Upper lobe of left lung (tissue), 6 donors: ENCODE results near the gene HOXB7. TPM values are rescaled to one million over a fixed set of nuclear protein-coding genes. Genes with fewer than 3 reads are reported as not detected.
A peak's percentile ranks its signal among the peaks of the same experiment; 100 is the strongest.

ENCODE experiments used
- ATAC-seq, 2 donors: fragments of 200-7000 bp; cut with Tn5 transposase; one replicate each; pipeline ENCODE4 v1.9.1; 2022; ENCODE audit warnings: mild to moderate bottlenecking in 2 of 2, moderate library complexity in 2 of 2; ENCODE audit not compliant: low FRiP score in 2 of 2
- DNase-seq, 2 donors: peaks; one replicate each; pipeline ENCODE4 v3.0.0-alpha.2; 2019 to 2020
- H3K27ac ChIP-seq, 4 donors: fragments of 200-600 bp; sonication (generic); one replicate each; pipeline ENCODE4 v1.5.1; 2016 to 2019
- H3K27me3 ChIP-seq, 4 donors: fragments of 200-600 bp; sonication (generic); one replicate each; pipeline ENCODE4 v1.5.1; 2017 to 2019
- H3K36me3 ChIP-seq, 4 donors: fragments of 200-600 bp; sonication (generic); one replicate each; pipeline ENCODE4 v1.5.1; 2016 to 2019
- H3K4me1 ChIP-seq, 4 donors: fragments of 200-600 bp; sonication (generic); one replicate each; pipeline ENCODE4 v1.5.1; 2018 to 2019
- H3K4me3 ChIP-seq, 4 donors: fragments of 200-600 bp; sonication (generic); one replicate each; pipeline ENCODE4 v1.5.1; 2017 to 2019; ENCODE audit warnings: mild to moderate bottlenecking in 2 of 4, moderate library complexity in 1 of 4
- H3K9me3 ChIP-seq, 4 donors: fragments of 200-600 bp; sonication (generic); one replicate each; pipeline ENCODE4 v1.5.1; 2018 to 2019
- EP300 ChIP-seq, 4 donors: sonication (generic); formaldehyde crosslinking; IDR thresholded peaks; one replicate each; pipeline ENCODE4 v1.5.1; 2017; ENCODE audit warnings: antibody characterized with exemption in 4 of 4, control low read depth in 2 of 4
- POLR2A ChIP-seq, 4 donors: fragments of 450-650 bp; IDR thresholded peaks; one replicate each; pipeline ENCODE4 v1.5.1; 2016 to 2017; ENCODE audit warnings: antibody characterized with exemption in 4 of 4, mild to moderate bottlenecking in 2 of 4
- POLR2AphosphoS5 ChIP-seq, 2 donors: sonication (generic); formaldehyde crosslinking; IDR thresholded peaks; one replicate each; pipeline ENCODE4 v1.5.1; 2017; ENCODE audit warnings: antibody characterized with exemption in 2 of 2
- WGBS, 2 donors: methylation state at CpG; one replicate each; pipeline ENCODE4 v1.1.5; 2017 to 2018; 5-methylcytosine and 5-hydroxymethylcytosine counted together
- total RNA-seq, 6 donors: library from RNA; depleted of rRNA in 4 of 6; stranded (reverse); fragments of >200 nt in 4 of 6; gene quantifications; one replicate each; pipeline versions ENCODE4 v1.1.0 to v1.2.1, GENCODE V29; 2016 to 2021
- TF ChIP-seq, protein P1 (sequence below), 6 experiments: fragments of 450-650 bp in 4 of 6; fragments of 200-600 bp in 2 of 6; sonication (generic) in 2 of 6; IDR thresholded peaks; one replicate each; pipeline ENCODE4 v1.5.1; 2016 to 2019; ENCODE audit warnings: antibody characterized with exemption in 6 of 6
- donor health status: DM: no; HTN: no; CAD: no; lungs with moderate emphysema.
- donor health status: DM: no; HTN: yes; CAD: no; lungs with severe emphysema.

HOXB7 gene
- total RNA-seq, 6 donors from 2014 or later, result 1.1 to 3.7 (median 1.3) TPM; not detected in 1

DNA sequence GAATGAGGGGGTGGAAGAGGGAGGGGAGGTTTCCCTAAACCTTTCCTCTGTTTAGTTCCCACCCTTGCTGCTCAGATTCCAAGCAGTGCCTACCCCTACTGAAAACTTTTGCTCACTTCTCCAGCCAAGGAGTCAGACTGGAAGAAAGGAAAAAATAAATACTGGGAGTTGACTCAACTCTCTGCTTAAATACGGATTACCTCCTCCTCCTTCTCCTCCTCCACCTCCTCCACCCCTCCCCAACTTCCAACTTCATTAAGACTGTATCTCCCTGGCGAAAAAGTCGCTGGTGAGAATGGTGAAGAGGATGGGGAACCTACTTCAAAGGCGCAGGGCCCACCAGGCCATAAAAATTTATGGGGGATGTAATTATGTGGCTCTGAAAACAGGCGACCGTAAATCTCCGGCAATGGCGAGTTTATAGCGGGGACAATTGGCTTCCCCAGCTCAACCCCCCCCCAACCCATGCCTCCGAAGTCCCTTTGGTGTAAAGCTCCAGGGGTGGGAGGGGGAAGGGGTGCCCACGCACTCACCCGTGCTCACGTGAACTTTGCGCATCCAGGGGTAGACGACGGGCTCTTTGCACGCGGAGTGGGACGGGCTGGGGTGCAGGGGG lies 33.4 kb downstream of the HOXB7 start:
- H3K4me1 ChIP-seq, result peaks cover 17 to 29% (median 18%) of the 10 kb centered on the region in 4 donors
- no peak for DNase-seq

DNA sequence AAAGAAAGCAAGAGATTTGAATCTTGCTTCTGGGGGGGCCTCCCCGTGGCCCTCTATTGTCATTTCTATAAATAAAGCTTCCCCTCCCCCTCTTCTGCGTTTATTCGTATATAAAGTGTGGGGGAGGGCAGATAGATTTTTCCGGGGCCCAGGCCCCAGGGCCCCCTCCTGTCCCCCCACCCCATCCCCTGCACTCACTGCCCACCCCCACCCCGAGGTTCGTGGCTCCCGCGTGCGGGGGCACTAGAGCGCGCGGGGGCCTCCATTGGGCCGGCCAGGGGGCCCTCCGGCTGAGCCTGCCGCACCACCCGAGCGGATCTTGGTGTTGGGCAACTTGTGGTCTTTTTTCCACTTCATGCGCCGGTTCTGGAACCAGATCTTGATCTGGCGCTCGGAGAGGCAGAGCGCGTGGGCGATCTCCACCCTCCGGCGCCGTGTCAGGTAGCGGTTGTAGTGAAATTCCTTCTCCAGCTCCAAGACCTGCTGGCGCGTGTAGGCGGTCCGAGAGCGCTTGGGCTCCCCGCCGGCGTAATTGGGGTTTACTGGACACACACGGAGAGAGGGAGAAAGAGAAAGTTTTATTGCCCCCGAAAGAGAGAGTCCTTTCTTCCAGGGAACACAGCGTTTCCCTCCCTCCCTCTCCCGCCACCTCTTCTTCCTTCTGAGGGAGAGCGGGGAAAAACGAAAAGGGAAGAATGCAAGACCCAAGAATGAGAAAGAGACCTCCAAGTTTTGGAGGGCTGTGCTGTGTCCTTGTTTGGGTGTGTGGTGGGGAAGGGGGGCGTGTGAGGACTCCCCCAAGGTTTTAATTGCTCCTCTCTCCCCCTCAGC lies 34.1 kb downstream of the HOXB7 start:
- no peak for ATAC-seq
- peaks cover 0 to 64% (median 31%) of the 10 kb centered on the region in 4 donors for H3K27me3 ChIP-seq
- no peak for TF ChIP-seq POLR2AphosphoS5 (IDR thresholded peaks at IDR 0.05)
- TF ChIP-seq POLR2A (IDR thresholded peaks at IDR 0.05), result no peak
- TF ChIP-seq, protein P1, sequence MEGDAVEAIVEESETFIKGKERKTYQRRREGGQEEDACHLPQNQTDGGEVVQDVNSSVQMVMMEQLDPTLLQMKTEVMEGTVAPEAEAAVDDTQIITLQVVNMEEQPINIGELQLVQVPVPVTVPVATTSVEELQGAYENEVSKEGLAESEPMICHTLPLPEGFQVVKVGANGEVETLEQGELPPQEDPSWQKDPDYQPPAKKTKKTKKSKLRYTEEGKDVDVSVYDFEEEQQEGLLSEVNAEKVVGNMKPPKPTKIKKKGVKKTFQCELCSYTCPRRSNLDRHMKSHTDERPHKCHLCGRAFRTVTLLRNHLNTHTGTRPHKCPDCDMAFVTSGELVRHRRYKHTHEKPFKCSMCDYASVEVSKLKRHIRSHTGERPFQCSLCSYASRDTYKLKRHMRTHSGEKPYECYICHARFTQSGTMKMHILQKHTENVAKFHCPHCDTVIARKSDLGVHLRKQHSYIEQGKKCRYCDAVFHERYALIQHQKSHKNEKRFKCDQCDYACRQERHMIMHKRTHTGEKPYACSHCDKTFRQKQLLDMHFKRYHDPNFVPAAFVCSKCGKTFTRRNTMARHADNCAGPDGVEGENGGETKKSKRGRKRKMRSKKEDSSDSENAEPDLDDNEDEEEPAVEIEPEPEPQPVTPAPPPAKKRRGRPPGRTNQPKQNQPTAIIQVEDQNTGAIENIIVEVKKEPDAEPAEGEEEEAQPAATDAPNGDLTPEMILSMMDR (IDR thresholded peaks at IDR 0.05), result no peak
- no peak for TF ChIP-seq EP300 (IDR thresholded peaks at IDR 0.05)

More for the DNA sequence above, 33.4 kb downstream of the HOXB7 start:
- TF ChIP-seq, protein P1 (IDR thresholded peaks at IDR 0.05), result no peak
- TF ChIP-seq POLR2A (IDR thresholded peaks at IDR 0.05) (no peak), POLR2AphosphoS5 (IDR thresholded peaks at IDR 0.05) (no peak), EP300 (IDR thresholded peaks at IDR 0.05) (no peak)
- ATAC-seq, result no peak
- Histone ChIP-seq H3K4me3 (peak overlapping the region; percentile 3 to 57 (median 52)), H3K9me3 (no peaks in the 10 kb centered on the region), H3K27ac (peak overlapping the region; percentile 80 to 94 (median 86)), H3K27me3 (peaks cover 0 to 71% (median 36%) of the 10 kb centered on the region in 4 donors), H3K36me3 (no peaks in the 10 kb centered on the region)
- WGBS, 2 donors, result 7% methylated on average over 9 to 10 of the region's 19 CpGs

GRCh38 chr17:48575673-48576478 lies 34.9 kb downstream of the HOXB7 start:
- ATAC-seq (peak in 1 of 2 donors; percentile 36), DNase-seq (peak in 1 of 2 donors; percentile 72)
- Histone ChIP-seq H3K27me3 (peaks cover 0 to 56% (median 26%) of the 10 kb centered on the region in 4 donors), H3K4me3 (peak overlapping the region in 2 of 4 donors; percentile 53 to 57), H3K36me3 (no peaks in the 10 kb centered on the region), H3K27ac (peak overlapping the region; percentile 80 to 94 (median 86)), H3K4me1 (peaks cover 9 to 16% (median 11%) of the 10 kb centered on the region in 4 donors), H3K9me3 (no peaks in the 10 kb centered on the region)
- WGBS, 2 donors, result 33 to 35% methylated on average over 21 to 22 of the region's 22 CpGs
- TF ChIP-seq EP300 (IDR thresholded peaks at IDR 0.05) (no peak), POLR2A (IDR thresholded peaks at IDR 0.05) (no peak), POLR2AphosphoS5 (IDR thresholded peaks at IDR 0.05) (no peak)
- TF ChIP-seq, protein P1 (IDR thresholded peaks at IDR 0.05), result no peak

More for the DNA sequence above, 34.1 kb downstream of the HOXB7 start:
- 17 to 20% methylated on average over 32 to 33 of the region's 43 CpGs for WGBS, 2 donors
- peaks cover 10 to 22% (median 11%) of the 10 kb centered on the region in 4 donors for H3K4me1 ChIP-seq
- no peaks in the 10 kb centered on the region for H3K36me3 ChIP-seq
- peak overlapping the region; percentile 80 to 94 (median 86) for H3K27ac ChIP-seq
- H3K9me3 ChIP-seq, result no peaks in the 10 kb centered on the region
- peak overlapping the region; percentile 3 to 57 (median 52) for H3K4me3 ChIP-seq
- DNase-seq, result peak in 1 of 2 donors; percentile 81

DNA sequence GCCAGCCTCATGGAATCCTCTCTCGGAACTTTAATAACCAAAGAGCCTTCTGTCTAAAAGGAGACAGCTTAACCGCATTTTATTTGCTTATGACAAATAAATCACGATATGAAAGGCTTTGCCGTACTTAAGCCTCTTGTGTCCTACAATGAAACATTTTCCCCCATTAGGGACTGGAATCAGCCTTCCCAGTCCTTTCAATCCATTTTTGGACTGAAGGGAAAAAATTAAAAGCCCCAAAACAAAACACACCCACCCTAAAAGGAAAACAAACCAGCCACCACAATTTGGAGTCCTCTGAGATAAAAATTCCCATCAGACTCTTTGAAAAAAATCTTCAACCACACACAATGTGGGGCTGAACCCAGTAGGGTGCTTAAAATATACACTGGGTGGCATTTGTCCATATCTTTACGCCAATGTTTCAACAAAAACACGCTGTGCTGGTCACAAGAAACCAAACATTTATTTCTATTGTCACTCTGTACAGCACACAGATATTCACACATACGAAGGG lies 35.7 kb downstream of the HOXB7 start:
- H3K27ac ChIP-seq, result peak overlapping the region; percentile 63 to 87 (median 79)
- peaks cover 0 to 49% (median 24%) of the 10 kb centered on the region in 4 donors for H3K27me3 ChIP-seq
- WGBS, 2 donors, result 51 to 52% methylated on average over 7 of the region's 7 CpGs
- no peaks in the 10 kb centered on the region for H3K36me3 ChIP-seq
- H3K4me3 ChIP-seq, result peak overlapping the region in 2 of 4 donors; percentile 20 to 57
- ATAC-seq (no peak), DNase-seq (no peak)
- TF ChIP-seq EP300 (IDR thresholded peaks at IDR 0.05) (no peak), POLR2A (IDR thresholded peaks at IDR 0.05) (no peak), POLR2AphosphoS5 (IDR thresholded peaks at IDR 0.05) (no peak)
- TF ChIP-seq, protein P1 (IDR thresholded peaks at IDR 0.05), result no peak
- no peaks in the 10 kb centered on the region for H3K9me3 ChIP-seq
- peaks cover 9 to 16% (median 11%) of the 10 kb centered on the region in 4 donors for H3K4me1 ChIP-seq
